GM23338 (cell line): Measurements from ENCODE around the gene DTWD1. TPM values are rescaled to one million over a fixed set of nuclear protein-coding genes. Genes with fewer than 3 reads are reported as not detected.
A peak's percentile ranks its signal among the peaks of the same experiment; 100 is the strongest.
"Not testable (repeated sequence)": the region's sequence is repeated elsewhere in the genome, so short reads cannot be mapped to it uniquely, and the experiment has no call there.

Source experiments
- ATAC-seq: fragments of 200-7000 bp; cut with Tn5 transposase; 3 replicates; pipeline ENCODE4 v1.9.1; 2020
- DNase-seq: peaks from one replicate; pipeline ENCODE4 v3.0.0-alpha.2; 2015; ENCODE audit warnings: low spot score
- H2AFZ ChIP-seq: fragments of 200-600 bp; sonication (generic); 2 replicates; pipeline ENCODE4 v1.8.0; 2016; ENCODE audit warnings: antibody characterized with exemption, mild to moderate bottlenecking, moderate library complexity
- H3F3A ChIP-seq: fragments of 200-600 bp; sonication (generic); replicated peaks from 2 replicates; pipeline ENCODE4 v1.8.0; 2017; ENCODE audit warnings: antibody characterized with exemption, mixed run types, low read depth
- H3K27ac ChIP-seq: fragments of 200-600 bp; sonication (generic); 2 replicates; pipeline ENCODE4 v1.6.1; 2016; ENCODE audit warnings: low read depth
- H3K27me3 ChIP-seq: fragments of 200-600 bp; sonication (generic); 2 replicates; pipeline ENCODE4 v1.8.0; 2016; ENCODE audit warnings: mild to moderate bottlenecking, mixed run types, moderate library complexity; ENCODE audit not compliant: insufficient read depth
- H3K36me3 ChIP-seq: fragments of 200-600 bp; sonication (generic); 2 replicates; pipeline ENCODE4 v1.8.0; 2016; ENCODE audit warnings: mild to moderate bottlenecking; ENCODE audit not compliant: insufficient read depth
- H3K4me1 ChIP-seq: fragments of 200-600 bp; sonication (generic); 2 replicates; pipeline ENCODE4 v1.8.0; 2016; ENCODE audit warnings: mild to moderate bottlenecking, moderate library complexity; ENCODE audit not compliant: insufficient read depth
- H3K4me2 ChIP-seq: fragments of 200-600 bp; sonication (generic); 2 replicates; pipeline ENCODE4 v1.7.1; 2017; ENCODE audit warnings: mixed run types
- H3K4me3 ChIP-seq: fragments of 200-600 bp; sonication (generic); 2 replicates; pipeline ENCODE4 v1.6.1; 2016; ENCODE audit warnings: mixed run types
- H3K79me2 ChIP-seq: fragments of 200-600 bp; sonication (generic); replicated peaks from 2 replicates; pipeline ENCODE4 v1.8.0; 2017; ENCODE audit warnings: mild to moderate bottlenecking; ENCODE audit not compliant: insufficient read depth
- H3K9me2 ChIP-seq: fragments of 200-600 bp; sonication (generic); 2 replicates; pipeline ENCODE4 v1.8.0; 2017; ENCODE audit not compliant: insufficient read depth
- H4K20me1 ChIP-seq: fragments of 200-600 bp; sonication (generic); replicated peaks from 2 replicates; pipeline ENCODE4 v1.8.0; 2017; ENCODE audit warnings: mild to moderate bottlenecking; ENCODE audit not compliant: insufficient read depth
- H3K27ac Mint-ChIP-seq: 2 replicates; pipeline ENCODE4 v1.8.0; 2020; ENCODE audit warnings: inconsistent platforms, mild to moderate bottlenecking, moderate library complexity, mixed read lengths
- H3K27me3 Mint-ChIP-seq: 3 replicates; pipeline ENCODE4 v1.8.0; 2022; ENCODE audit warnings: low read depth, mild to moderate bottlenecking, moderate library complexity, mixed read lengths, inconsistent platforms; ENCODE audit not compliant: insufficient read depth, poor library complexity
- H3K36me3 Mint-ChIP-seq: 3 replicates; pipeline ENCODE4 v1.8.0; 2021; ENCODE audit warnings: low read depth, mild to moderate bottlenecking, inconsistent platforms, moderate library complexity, mixed read lengths
- H3K4me1 Mint-ChIP-seq: 3 replicates; pipeline ENCODE4 v1.8.0; 2020; ENCODE audit warnings: mild to moderate bottlenecking, inconsistent platforms, mixed read lengths
- H3K4me3 Mint-ChIP-seq: 3 replicates; pipeline ENCODE4 v1.8.0; 2021; ENCODE audit warnings: moderate library complexity, mild to moderate bottlenecking, inconsistent platforms, mixed read lengths
- H3K9me3 Mint-ChIP-seq: 3 replicates; pipeline ENCODE4 v1.8.0; 2020; ENCODE audit warnings: moderate library complexity, mild to moderate bottlenecking, inconsistent platforms, mixed read lengths
- ETS1 ChIP-seq: IDR thresholded peaks from 2 replicates; pipeline ENCODE4 v1.6.1; 2016; ENCODE audit warnings: antibody characterized with exemption
- JUNB ChIP-seq: IDR thresholded peaks from one replicate; pipeline ENCODE4 v1.6.1; 2016; ENCODE audit warnings: antibody characterized with exemption; ENCODE audit not compliant: unreplicated experiment
- NANOG ChIP-seq: IDR thresholded peaks from 2 replicates; pipeline ENCODE4 v1.6.1; 2016; ENCODE audit warnings: antibody characterized with exemption, borderline replicate concordance
- REST ChIP-seq: IDR thresholded peaks from one replicate; pipeline ENCODE4 v1.6.1; 2018; ENCODE audit warnings: antibody characterized with exemption; ENCODE audit not compliant: unreplicated experiment
- STAT1 ChIP-seq: IDR thresholded peaks from one replicate; pipeline ENCODE4 v1.6.1; 2016; ENCODE audit warnings: antibody characterized with exemption; ENCODE audit not compliant: unreplicated experiment
- ZNF331 ChIP-seq: fragments of 250-450 bp; sonication (Bioruptor Pico); IDR thresholded peaks from 2 replicates; pipeline ENCODE4 v1.5.0; 2020; ENCODE audit warnings: low read depth, mild to moderate bottlenecking, moderate library complexity
- ZNF462 ChIP-seq: fragments of 250-450 bp; sonication (Bioruptor Pico); IDR thresholded peaks from 2 replicates; pipeline ENCODE4 v1.5.0; 2020; ENCODE audit warnings: mild to moderate bottlenecking, moderate library complexity
- polyA plus RNA-seq: library from polyadenylated mRNA; unstranded; fragments of >200 nt; fragmentation: Nextera tagmentation; extraction: Ambion mirVana; gene quantifications from 2 replicates; pipeline ENCODE4 v1.2.1, GENCODE V29; 2016
- total RNA-seq: library from RNA; depleted of rRNA; stranded (reverse); fragments of >200 nt; shearing (Covaris generic); gene quantifications from 2 replicates; pipeline ENCODE4 v1.2.3, GENCODE V29; 2014

DTWD1 gene
- total and polyA plus RNA-seq, 2 experiments from 2014 or later = 28.4 to 45.2 TPM

GRCh38 chr15:49664716-49665115 lies 43.9 kb downstream of the DTWD1 start:
- peaks cover 7% of the 10 kb centered on the region; the same call in 2 of the 3 replicates for H3K4me1 Mint-ChIP-seq
- Histone ChIP-seq H3K27ac (no peak overlapping the region), H3K4me3 (no peak overlapping the region), H3K4me1 (no peaks in the 10 kb centered on the region), H3F3A (no peaks in the 10 kb centered on the region), H3K27me3 (no peaks in the 10 kb centered on the region), H3K9me2 (no peaks in the 10 kb centered on the region), H2AFZ (no peak overlapping the region), H3K4me2 (no peak overlapping the region), H3K79me2 (no peaks in the 10 kb centered on the region), H3K36me3 (no peaks in the 10 kb centered on the region), H4K20me1 (no peaks in the 10 kb centered on the region)
- TF ChIP-seq JUNB (no peak), ZNF331 (CRISPR knock-in tag) (no peak), REST (no peak), STAT1 (no peak), ETS1 (no peak)
- H3K9me3 Mint-ChIP-seq = no peaks in the 10 kb centered on the region
- DNase-seq (no peak), ATAC-seq (no peak)
- H3K27me3 Mint-ChIP-seq = no peaks in the 10 kb centered on the region
- no peak overlapping the region for H3K27ac Mint-ChIP-seq
- H3K4me3 Mint-ChIP-seq = no peak overlapping the region
- H3K36me3 Mint-ChIP-seq = no peaks in the 10 kb centered on the region

- not testable (repeated sequence) for H3K36me3 ChIP-seq
These were observed 45.6 kb downstream of the DTWD1 start for GRCh38 chr15:49666486-49666885.

GRCh38 chr15:49669288-49669687 lies 48.4 kb downstream of the DTWD1 start:
- peaks cover 14% of the 10 kb centered on the region for H3K4me1 Mint-ChIP-seq
- no peaks in the 10 kb centered on the region for H3K36me3 Mint-ChIP-seq
- DNase-seq (peak; percentile 8), ATAC-seq (peak; percentile 55)
- H3K27ac ChIP-seq = no peak overlapping the region
- H4K20me1 ChIP-seq = no peaks in the 10 kb centered on the region
- H3K36me3 ChIP-seq = no peaks in the 10 kb centered on the region
- no peaks in the 10 kb centered on the region for H3K9me3 Mint-ChIP-seq
- H3K4me3 ChIP-seq = no peak overlapping the region
- H3K4me3 Mint-ChIP-seq = no peak overlapping the region
- no peak overlapping the region for H2AFZ ChIP-seq
- H3F3A ChIP-seq = no peaks in the 10 kb centered on the region
- no peaks in the 10 kb centered on the region for H3K27me3 Mint-ChIP-seq
- H3K27ac Mint-ChIP-seq = no peak overlapping the region
- H3K79me2 ChIP-seq = no peaks in the 10 kb centered on the region
- H3K4me2 ChIP-seq = no peak overlapping the region
- H3K4me1 ChIP-seq = no peaks in the 10 kb centered on the region
- no peaks in the 10 kb centered on the region for H3K27me3 ChIP-seq
- H3K9me2 ChIP-seq = no peaks in the 10 kb centered on the region
- no peak for TF ChIP-seq ZNF462 (CRISPR knock-in tag)
- TF ChIP-seq NANOG = no peak
- no peak for TF ChIP-seq ZNF331 (CRISPR knock-in tag)

More at GRCh38 chr15:49666486-49666885, 45.6 kb downstream of the DTWD1 start:
- H3K4me3 ChIP-seq, H3K27ac ChIP-seq, H3K9me2 ChIP-seq, DNase-seq, H3K36me3 Mint-ChIP-seq, H3K27me3 Mint-ChIP-seq, H2AFZ ChIP-seq, H4K20me1 ChIP-seq, H3K27ac Mint-ChIP-seq, H3K9me3 Mint-ChIP-seq, H3K27me3 ChIP-seq, H3K4me2 ChIP-seq, H3K4me3 Mint-ChIP-seq, H3K79me2 ChIP-seq, H3F3A ChIP-seq, H3K4me1 ChIP-seq, ATAC-seq: not testable (repeated sequence)
- H3K4me1 Mint-ChIP-seq = peaks cover 14% of the 10 kb centered on the region
